Measurements from ENCODE around the gene TWF2. TPM values are rescaled to one million over a fixed set of nuclear protein-coding genes. Genes with fewer than 3 reads are reported as not detected.

Gene TWF2
- total RNA-seq, 1 experiment from 2014 or later = 44.8 TPM

- no peak overlapping the region for H2AFZ ChIP-seq (ENCODE audit: low read length)
- H2BK120ac ChIP-seq (ENCODE audit: low read depth, low read length, poor library complexity, severe bottlenecking) = no peak overlapping the region
- H2BK5ac ChIP-seq (ENCODE audit: insufficient read length, low read length) = no peak overlapping the region
- H4K8ac ChIP-seq (replicated peaks; ENCODE audit: insufficient read length, low read depth, low read length) = no peak overlapping the region
- H3T11ph ChIP-seq (ENCODE audit: low read length) = no peak overlapping the region
- no peak overlapping the region for H3K14ac ChIP-seq (ENCODE audit: insufficient read depth, low read length)
- H3K79me1 ChIP-seq (ENCODE audit: insufficient read depth, low read depth, low read length, poor library complexity, severe bottlenecking) = no peaks in the 10 kb centered on the region
- no peak for DNase-seq
- H2BK20ac ChIP-seq (ENCODE audit: low read depth, low read length, poor library complexity, severe bottlenecking) = no peak overlapping the region
- H4K5ac ChIP-seq (ENCODE audit: insufficient read length, low read depth, low read length) = no peak overlapping the region
- no CpG with 5 or more reads among the region's 10 CpGs for WGBS (ENCODE audit: extremely low coverage, insufficient read length, low lambda C conversion rate)
- Mint-ChIP-seq H3K9me3 (no peaks in the 10 kb centered on the region), H3K36me3 (ENCODE audit: insufficient read depth in 1 of 3, low read depth in 3 of 3) (peaks cover 5 to 18% (median 12%) of the 10 kb centered on the region in 3 experiments; a peak in 6 of 7 replicates), H3K27ac (no peak overlapping the region), H3K4me1 (peaks cover 16 to 21% of the 10 kb centered on the region in 2 experiments), H3K27me3 (ENCODE audit: low read depth) (peaks cover 12% of the 10 kb centered on the region), H3K4me3 (no peak overlapping the region)
- no peaks in the 10 kb centered on the region; the same call in 1 of the 2 replicates for H3K27me3 ChIP-seq (ENCODE audit: insufficient read depth, low read length)
- H3K4ac ChIP-seq (ENCODE audit: low read depth, low read length) = no peak overlapping the region
- H3K9ac ChIP-seq (ENCODE audit: extremely low read depth, insufficient read length, low read length) = no peak overlapping the region
- H3K9me3 ChIP-seq (ENCODE audit: control insufficient read depth, low read depth, low read length) = no peaks in the 10 kb centered on the region
- H2BK15ac ChIP-seq (ENCODE audit: low read depth, low read length) = no peak overlapping the region
- no peak overlapping the region for H3K23ac ChIP-seq (ENCODE audit: insufficient read length, low read depth, low read length)
- no peak for TF ChIP-seq CTCF (conservative IDR thresholded peaks at IDR 0.05)
- H2BK12ac ChIP-seq (ENCODE audit: insufficient read length, low read depth, low read length) = no peak overlapping the region
- no peak overlapping the region for H3K18ac ChIP-seq (ENCODE audit: insufficient read length, low read depth, low read length)
- no peak overlapping the region for H2AK5ac ChIP-seq (ENCODE audit: insufficient read length, low read length)
- no peak overlapping the region for H3K4me2 ChIP-seq (ENCODE audit: insufficient read depth, insufficient read length, low read length)
- no peak overlapping the region for H3K56ac ChIP-seq (ENCODE audit: insufficient read length, low read depth, low read length)
- no peak overlapping the region for H4K91ac ChIP-seq (ENCODE audit: insufficient read length, low read depth, low read length)
- H3K79me2 ChIP-seq (ENCODE audit: insufficient read depth, low read length) = no peaks in the 10 kb centered on the region
- no peaks in the 10 kb centered on the region for H3K4me1 ChIP-seq (ENCODE audit: insufficient read depth, low read length)
- H4K20me1 ChIP-seq (ENCODE audit: control insufficient read depth, insufficient read depth, insufficient read length) = no peaks in the 10 kb centered on the region
- H3K23me2 ChIP-seq (ENCODE audit: insufficient read length, low read depth, low read length, poor library complexity, severe bottlenecking) = peaks cover 7% of the 10 kb centered on the region
- no peak overlapping the region for H3K27ac ChIP-seq (ENCODE audit: insufficient read length, low read depth, low read length)
Measured at GRCh38 chr3:52195823-52196331, 43.1 kb downstream of the TWF2 start.
